Ovary (tissue), 3 donors: ENCODE measurements around the gene OSBPL5.

Experiments used
- CTCF ChIP-seq, 3 donors: fragments of 450-650 bp in 2 of 3; fragments of 200-600 bp in 1 of 3; IDR thresholded peaks; one replicate each; pipeline versions ENCODE4 v1.5.1 to v1.8.0; 2016 to 2022; ENCODE audit warnings: antibody characterized with exemption in 3 of 3, mild to moderate bottlenecking in 1 of 3
- EP300 ChIP-seq: sonication (generic); formaldehyde crosslinking; IDR thresholded peaks from one replicate; pipeline ENCODE4 v1.6.1; 2017; ENCODE audit warnings: antibody characterized with exemption
- POLR2A ChIP-seq: fragments of 450-650 bp; IDR thresholded peaks from one replicate; pipeline ENCODE4 v1.6.1; 2017; ENCODE audit warnings: antibody characterized with exemption, mild to moderate bottlenecking, moderate library complexity
- donor health status: DM: no; HTN: no; CAD: no.

GRCh38 chr11:3089236-3090061, 75.7 kb downstream of the OSBPL5 start:
- TF ChIP-seq CTCF (IDR thresholded peaks at IDR 0.05), result no peak
- TF ChIP-seq EP300, result no peak
- TF ChIP-seq POLR2A, result no peak
